ENCODE measurements around the gene MAP3K2.

The MAP3K2 gene

DNA sequence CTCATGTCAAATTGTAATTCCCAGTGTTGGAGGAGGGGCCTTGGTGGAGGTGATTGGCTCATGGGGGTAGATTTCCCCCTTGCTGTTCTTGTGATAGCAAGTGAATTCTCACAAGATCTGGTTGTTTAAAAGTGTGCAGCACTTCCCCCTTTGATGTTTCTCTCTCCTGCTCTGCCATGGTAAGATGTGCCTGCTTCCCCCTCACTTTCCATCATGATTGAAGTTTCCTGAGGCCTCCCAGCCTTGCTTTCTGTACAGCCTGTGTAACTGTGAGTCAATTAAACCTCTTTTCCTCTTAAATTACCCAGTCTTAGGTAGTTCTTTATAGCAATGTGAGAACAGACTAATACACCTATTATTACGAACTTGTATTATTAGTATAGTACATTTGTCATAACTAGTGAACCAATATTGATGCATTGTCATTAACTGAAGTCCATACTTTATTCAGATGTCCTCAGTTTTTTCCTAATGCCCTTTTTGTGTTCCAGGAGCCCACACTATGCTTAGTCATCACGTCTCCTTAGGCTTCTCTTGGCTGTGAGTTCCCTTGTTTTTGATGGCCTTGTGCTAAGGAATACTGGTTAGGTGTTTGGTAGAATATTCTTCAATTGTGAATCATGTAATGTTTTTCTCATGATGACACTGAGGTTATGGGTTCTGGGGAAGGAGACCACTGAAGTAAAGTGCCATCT, 4.5 kb upstream of the MAP3K2 start:
- TF ChIP-seq, protein P1, sequence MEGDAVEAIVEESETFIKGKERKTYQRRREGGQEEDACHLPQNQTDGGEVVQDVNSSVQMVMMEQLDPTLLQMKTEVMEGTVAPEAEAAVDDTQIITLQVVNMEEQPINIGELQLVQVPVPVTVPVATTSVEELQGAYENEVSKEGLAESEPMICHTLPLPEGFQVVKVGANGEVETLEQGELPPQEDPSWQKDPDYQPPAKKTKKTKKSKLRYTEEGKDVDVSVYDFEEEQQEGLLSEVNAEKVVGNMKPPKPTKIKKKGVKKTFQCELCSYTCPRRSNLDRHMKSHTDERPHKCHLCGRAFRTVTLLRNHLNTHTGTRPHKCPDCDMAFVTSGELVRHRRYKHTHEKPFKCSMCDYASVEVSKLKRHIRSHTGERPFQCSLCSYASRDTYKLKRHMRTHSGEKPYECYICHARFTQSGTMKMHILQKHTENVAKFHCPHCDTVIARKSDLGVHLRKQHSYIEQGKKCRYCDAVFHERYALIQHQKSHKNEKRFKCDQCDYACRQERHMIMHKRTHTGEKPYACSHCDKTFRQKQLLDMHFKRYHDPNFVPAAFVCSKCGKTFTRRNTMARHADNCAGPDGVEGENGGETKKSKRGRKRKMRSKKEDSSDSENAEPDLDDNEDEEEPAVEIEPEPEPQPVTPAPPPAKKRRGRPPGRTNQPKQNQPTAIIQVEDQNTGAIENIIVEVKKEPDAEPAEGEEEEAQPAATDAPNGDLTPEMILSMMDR (IDR thresholded peaks at IDR 0.05), result no peak
- no peak for TF ChIP-seq ZFX (IDR thresholded peaks at IDR 0.05; ENCODE audit: borderline replicate concordance)
- no peak overlapping the region for H3K27ac ChIP-seq

DNA sequence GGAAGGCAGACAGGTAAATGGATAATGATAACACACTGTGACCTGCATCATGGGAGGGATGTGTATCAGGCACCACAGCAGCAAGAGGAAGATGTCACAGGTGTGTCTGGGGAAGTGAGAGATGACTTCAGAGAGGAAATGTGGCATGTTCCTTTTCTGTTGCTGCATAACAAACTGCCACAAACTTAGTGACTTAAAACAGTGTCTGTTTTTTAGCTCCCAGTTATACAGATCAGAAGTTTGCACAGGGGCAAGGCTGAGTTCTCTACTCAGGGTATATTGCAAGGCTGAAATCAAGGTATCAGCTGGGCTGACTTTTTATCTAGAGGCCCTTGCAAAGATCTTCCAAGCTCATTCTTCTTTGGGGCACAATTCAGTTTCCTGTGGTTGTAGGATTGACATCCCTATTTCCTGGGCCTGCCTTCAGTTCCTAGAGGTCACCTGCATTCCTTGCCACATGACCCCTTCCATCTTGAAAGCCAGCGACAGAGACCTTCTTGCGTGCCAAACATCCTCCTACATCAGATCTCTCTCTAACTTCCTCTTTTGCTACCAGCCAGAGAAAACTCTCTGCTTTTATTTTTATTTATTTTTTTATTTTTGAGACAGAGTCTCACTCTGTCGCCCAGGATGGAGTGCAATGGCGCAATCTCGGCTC, 2.1 kb upstream of the MAP3K2 start:
- no peak overlapping the region for H3K27ac ChIP-seq
- TF ChIP-seq, protein P1 (IDR thresholded peaks at IDR 0.05), result no peak
- no peak for TF ChIP-seq ZFX (IDR thresholded peaks at IDR 0.05; ENCODE audit: borderline replicate concordance)

DNA sequence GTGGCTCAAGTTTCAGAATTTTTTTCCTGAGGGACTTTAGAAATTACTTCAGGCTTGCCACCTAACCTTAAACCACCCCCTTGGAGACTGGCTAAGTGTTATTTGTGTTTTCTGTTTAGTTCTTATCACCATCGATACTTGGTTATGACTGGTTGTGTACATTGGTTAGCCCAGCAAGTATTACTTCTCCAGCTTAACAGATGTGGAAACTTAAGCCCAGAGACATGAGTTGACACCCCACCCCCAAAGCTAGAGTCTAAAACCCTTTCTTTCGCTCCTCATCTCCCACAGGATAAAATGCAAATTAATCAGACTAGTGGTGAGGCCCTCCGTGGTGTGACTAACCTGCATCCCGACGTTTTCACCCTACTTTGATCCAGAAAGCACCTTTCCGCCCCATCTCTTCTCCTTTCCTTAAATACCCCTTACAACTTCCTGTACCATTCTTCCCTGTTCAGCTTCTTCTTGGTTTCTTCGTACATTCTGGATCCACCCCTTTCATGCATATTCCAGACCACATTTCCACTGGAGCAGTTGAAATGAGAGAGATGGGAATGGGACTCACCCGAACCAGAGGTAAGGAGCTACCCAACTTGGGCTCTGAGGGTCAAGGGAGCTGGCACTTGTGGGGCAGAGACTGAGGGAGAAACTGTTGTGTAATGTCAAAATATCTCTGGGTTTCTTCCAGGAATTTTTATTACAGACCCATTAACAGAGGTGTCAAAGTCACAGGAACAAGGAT, 819 bp upstream of the MAP3K2 start:
- no peak for TF ChIP-seq ZFX (IDR thresholded peaks at IDR 0.05; ENCODE audit: borderline replicate concordance)
- TF ChIP-seq, protein P1 (IDR thresholded peaks at IDR 0.05), result no peak
- peak overlapping the region; percentile 92 for H3K27ac ChIP-seq

DNA sequence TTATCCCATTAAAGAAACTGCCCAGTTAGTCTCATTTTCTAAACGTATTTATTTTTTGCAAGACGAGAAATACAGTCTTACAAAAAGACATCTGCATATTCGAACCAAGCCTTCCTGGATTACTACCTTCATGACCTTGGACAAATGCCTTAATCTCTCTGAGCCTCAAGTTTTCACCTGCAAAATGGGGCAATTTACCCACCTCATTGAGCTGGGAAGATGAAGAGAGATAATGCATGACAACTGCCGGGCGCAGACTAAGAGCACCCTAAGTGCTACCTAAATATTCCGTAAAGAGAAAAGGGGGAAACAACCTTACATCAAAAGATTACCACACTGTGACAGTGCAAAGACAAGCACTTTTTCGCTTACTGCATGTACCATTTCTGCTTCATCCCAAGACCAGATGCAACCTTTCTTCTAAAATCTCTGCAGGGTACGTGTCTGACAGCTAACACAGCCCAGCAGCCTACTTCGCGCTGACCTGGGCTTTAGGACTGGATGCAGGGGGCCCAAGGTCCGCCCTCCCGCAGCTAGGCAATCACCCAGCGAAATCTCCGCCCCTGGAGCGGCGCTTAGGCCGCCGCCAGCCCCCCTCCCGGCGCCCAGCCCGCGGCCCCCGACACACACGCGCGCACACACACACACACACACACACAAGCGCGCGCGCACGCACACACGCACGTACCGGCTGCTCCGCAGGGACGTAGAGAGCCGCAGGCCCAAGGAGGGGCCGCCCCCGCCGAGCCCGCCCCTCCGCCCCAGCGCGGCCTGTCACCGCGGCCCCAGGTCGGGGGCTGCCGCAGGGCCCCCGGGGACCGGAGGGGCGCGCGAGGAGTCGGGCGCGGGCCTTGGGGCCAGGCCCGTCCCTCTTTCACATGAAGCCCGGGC, 766 bp downstream of the MAP3K2 start:
- H3K27ac ChIP-seq, result peak overlapping the region; percentile 92
- TF ChIP-seq, protein P1 (IDR thresholded peaks at IDR 0.05), result no peak
- no peak for TF ChIP-seq ZFX (IDR thresholded peaks at IDR 0.05; ENCODE audit: borderline replicate concordance)

DNA sequence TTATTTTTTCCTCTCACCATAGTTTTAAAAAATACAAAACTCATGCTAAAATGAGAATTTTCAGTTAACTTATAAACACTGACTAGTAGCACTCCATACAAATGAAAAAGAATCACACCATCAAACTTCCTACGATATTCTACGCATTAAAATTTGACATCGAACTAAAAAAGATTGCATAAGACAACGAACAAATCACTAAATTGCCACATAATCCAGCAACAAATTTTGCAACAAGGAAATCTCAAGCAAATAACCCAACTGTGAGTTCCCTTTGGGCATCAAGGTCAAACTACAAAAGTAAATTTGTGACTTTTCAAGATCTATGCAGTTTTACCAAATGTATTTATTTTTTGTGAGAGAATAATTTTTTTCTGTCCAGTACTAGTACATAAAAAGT, 1.5 kb downstream of the MAP3K2 start:
- H3K27ac ChIP-seq, result no peak overlapping the region
- TF ChIP-seq ZFX (IDR thresholded peaks at IDR 0.05; ENCODE audit: borderline replicate concordance), result no peak
- TF ChIP-seq, protein P1 (IDR thresholded peaks at IDR 0.05), result no peak

DNA sequence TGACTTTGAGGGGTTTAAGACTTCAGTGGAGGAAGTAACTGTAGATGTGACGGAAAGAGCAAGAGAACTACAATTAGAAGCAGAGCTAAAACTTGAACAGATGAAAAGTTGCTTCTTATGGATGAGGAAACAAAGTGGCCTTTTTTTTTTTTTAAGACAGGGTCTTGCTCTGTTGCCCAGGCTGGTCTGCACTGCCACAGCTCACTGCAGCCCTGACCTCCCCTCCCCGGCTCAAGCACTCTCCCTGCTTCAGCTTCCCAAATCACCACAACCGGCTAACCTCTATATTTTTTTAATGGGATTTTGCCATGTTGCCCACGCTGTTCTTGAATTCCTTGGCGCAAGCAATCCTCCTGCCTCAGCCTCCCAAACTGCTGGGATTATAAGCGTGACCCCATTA, 3.2 kb downstream of the MAP3K2 start:
- H3K27ac ChIP-seq, result no peak overlapping the region
- TF ChIP-seq, protein P1 (IDR thresholded peaks at IDR 0.05), result no peak
- TF ChIP-seq ZFX (IDR thresholded peaks at IDR 0.05; ENCODE audit: borderline replicate concordance), result no peak

Data from 22Rv1 (cell line).